Mammary epithelial cell (primary cell): Measurements from ENCODE around the gene GRAMD2A.

Experiments used
- EZH2 ChIP-seq: IDR thresholded peaks from 2 replicates; pipeline ENCODE4 v1.6.1; 2012; ENCODE audit warnings: low read length, inconsistent platforms, borderline replicate concordance
- TF ChIP-seq, protein P1 (sequence below), 2 donors: IDR thresholded peaks in 1 of 2; conservative IDR thresholded peaks in 1 of 2; 2 replicates each; pipeline ENCODE4 v1.5.1; 2011 to 2012; ENCODE audit warnings: inconsistent platforms in 2 of 2, low read length in 2 of 2, mild to moderate bottlenecking in 2 of 2, control low read depth in 1 of 2, low read depth in 1 of 2; ENCODE audit not compliant: insufficient read depth in 1 of 2; ENCODE audit errors: extremely low read depth in 1 of 2

DNA sequence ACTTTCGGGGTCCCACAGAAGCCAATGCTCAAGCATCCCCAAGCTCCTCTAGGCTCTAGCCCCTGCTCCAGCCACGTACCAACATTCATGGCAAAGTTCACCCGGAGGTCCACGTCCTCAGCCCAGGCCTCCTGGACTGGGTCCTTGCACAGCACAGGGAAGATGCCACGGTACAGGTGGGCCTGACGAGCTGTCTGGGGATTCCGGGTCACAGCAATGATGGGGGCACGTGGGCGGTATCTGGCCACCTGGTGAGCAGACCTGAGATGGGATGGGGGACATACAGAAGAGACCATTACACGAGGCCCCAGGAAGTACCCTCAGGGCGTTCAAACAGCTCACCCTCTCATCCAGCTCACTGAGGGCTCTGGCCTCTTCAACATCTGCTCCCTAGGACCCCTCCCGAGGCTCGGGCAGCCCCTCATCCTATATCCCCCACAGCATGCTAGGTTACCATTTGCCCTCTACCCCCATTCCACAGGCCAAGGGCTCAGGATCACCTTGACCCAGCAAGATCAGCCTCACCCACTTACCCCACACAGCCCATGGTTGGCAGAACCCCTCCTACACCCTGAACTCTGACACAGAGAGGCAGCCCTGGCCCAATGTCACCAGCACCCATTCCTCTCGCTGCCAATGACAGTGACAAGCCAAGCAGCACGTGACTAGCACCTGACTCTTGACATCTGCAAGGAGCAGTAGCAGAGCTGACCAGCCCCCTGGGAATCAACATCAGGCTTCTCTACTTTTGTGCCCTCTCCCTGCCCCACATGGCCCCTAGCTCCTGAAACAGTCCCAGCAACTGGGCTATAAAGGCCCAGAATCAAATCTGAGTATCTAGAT is 3.0 kb upstream of the GRAMD2A start:
- TF ChIP-seq, protein P1, sequence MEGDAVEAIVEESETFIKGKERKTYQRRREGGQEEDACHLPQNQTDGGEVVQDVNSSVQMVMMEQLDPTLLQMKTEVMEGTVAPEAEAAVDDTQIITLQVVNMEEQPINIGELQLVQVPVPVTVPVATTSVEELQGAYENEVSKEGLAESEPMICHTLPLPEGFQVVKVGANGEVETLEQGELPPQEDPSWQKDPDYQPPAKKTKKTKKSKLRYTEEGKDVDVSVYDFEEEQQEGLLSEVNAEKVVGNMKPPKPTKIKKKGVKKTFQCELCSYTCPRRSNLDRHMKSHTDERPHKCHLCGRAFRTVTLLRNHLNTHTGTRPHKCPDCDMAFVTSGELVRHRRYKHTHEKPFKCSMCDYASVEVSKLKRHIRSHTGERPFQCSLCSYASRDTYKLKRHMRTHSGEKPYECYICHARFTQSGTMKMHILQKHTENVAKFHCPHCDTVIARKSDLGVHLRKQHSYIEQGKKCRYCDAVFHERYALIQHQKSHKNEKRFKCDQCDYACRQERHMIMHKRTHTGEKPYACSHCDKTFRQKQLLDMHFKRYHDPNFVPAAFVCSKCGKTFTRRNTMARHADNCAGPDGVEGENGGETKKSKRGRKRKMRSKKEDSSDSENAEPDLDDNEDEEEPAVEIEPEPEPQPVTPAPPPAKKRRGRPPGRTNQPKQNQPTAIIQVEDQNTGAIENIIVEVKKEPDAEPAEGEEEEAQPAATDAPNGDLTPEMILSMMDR (conservative IDR thresholded peaks at IDR 0.05 in 1 of 2, IDR thresholded peaks at IDR 0.05 in 1 of 2; ENCODE audit: extremely low read depth in 1 of 2, insufficient read depth in 1 of 2, low read depth in 1 of 2, low read length in 2 of 2): no peak
- no peak for TF ChIP-seq EZH2
